ENCODE measurements around the gene RAMP2. TPM values are rescaled to one million over a fixed set of nuclear protein-coding genes. Genes with fewer than 3 reads are reported as not detected.
"Not testable (repeated sequence)": the region's sequence is repeated elsewhere in the genome, so short reads cannot be mapped to it uniquely, and the experiment has no call there.

Gene RAMP2, protein sequence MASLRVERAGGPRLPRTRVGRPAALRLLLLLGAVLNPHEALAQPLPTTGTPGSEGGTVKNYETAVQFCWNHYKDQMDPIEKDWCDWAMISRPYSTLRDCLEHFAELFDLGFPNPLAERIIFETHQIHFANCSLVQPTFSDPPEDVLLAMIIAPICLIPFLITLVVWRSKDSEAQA
- total RNA-seq, result not detected in 2 replicates

DNA sequence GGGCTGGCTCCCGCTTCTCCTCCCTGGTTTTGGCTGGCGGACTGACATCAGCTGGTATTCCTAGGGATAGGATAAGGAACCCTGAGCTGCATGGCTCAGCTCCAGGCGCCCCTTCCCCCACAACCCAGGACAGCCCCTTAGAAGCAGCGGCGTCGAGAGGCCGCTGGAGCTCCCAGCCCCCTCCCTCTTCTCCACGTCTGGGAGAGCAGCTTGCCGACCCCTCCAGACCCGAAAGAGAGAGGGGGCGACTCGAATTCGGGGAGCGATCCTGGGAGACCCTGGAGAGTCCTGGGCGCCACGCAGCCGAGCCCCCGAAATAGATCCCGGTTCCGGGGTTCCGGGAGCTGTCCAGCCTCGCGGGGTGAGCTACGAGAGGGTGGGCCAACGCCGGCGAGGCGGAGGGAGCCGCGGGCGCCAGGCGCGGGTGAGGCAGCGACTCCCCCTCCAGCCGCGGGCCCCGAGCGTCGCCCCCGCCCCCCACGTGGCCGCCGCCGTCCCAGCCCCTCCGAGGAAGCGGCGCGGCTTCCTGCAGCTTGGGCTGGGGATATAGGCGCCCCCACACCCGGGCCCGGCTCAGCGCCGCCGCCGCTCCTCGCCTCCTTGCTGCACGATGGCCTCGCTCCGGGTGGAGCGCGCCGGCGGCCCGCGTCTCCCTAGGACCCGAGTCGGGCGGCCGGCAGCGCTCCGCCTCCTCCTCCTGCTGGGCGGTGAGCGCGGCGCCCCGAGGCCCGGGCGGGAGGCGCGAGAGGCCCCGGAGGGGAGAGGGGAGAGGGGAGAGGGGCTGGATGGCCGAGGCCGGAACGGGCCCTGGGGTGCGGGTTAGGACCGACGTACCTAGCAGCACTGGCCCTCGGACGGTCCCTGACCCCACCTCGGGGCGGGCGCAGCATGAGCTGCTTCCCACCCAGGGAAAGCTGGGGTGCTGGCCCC is at the start of gene RAMP2:
TSS of gene RAMP2 (plus strand) at position 576 of the 930 bp plus-strand sequence. CDS start at position 611, 35 bp downstream.
- no peak for DNase-seq (ENCODE audit: low read depth)

DNA sequence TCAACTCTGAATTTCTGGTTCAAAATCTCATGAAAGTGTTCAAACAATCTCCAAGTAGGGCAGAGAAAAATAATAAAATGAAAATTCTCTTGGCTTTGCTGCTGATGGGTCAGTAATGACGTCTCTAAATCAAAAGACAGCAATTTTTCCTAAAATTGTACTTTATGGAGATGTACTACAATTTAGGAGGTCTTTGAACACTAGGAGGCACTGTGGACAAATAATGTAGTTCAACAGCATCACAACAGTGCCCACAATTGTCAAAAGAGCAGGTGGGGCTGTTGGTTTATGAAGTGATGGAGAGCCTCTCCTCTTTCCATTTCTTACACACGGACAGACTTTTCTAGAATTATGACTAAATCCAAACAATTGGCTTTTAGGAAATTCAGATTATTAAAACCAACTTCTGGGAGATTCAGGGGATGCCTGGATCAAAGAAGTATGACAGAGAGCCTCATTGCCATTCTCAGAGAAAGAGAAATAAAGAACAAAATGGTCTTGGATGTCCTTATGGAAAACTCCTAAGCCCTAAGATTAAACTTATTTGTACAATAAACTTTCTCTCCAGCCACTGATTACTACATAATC is 39.9 kb upstream of the RAMP2 start:
- DNase-seq (ENCODE audit: low read depth), result peak; percentile 74

DNA sequence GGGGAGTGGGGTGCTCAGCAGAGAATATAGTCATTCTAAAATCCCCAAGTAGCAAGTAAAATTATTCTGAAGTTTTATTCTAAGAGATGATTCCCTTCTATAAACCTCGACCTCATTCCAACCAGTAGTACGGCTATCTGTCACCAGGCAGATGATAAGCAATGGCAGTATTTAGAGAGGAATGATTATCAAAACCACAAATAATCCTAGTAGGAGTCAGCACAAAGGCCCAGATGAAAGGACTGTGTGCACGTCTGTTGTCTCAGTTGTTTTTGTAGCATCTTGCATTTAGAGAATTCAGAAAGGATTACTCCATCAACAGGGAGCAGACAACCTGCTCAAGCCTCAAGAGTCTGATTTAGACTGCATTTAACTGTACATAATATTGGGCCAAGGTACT is 37.4 kb upstream of the RAMP2 start:
- DNase-seq (ENCODE audit: low read depth), result no peak

DNA sequence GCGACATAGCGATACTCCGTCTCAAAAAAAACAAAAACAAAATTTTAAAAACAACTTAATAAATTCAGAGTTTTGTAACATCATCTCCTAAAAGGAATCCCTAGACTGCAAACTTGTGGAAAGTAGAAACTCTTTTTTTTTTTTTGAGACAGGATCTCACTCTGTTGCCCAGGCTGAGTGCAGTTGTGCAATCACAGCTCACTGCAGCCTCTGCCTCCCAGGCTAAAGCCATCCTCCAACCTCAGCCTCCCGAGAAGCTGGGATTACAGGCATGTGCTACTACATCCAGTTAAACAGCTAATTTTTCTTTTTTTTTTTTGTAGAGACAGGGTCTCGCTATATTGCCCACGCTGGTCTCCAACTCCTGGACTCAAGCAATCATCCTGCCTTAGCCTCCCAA is 35.9 kb upstream of the RAMP2 start:
- no peak for DNase-seq (ENCODE audit: low read depth)

DNA sequence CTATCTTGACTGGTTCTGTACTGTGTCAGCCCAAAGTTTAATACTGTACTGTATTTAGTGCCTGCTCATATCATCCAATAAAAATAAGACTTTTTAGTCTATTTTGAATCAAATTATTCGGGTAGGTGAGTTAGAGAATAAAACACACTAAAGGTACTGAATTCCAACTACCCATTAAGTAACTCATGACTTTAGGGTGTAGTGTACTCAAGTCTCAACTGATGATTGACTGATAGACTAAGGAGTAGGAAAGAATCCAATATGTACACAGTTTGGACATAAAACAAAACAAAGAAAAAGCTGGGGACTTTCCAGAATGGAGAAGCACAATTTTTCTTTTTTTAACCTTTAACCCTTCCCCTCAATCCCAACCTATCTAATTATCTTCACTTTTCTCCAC is 20.3 kb upstream of the RAMP2 start:
- DNase-seq (ENCODE audit: low read depth), result no peak

DNA sequence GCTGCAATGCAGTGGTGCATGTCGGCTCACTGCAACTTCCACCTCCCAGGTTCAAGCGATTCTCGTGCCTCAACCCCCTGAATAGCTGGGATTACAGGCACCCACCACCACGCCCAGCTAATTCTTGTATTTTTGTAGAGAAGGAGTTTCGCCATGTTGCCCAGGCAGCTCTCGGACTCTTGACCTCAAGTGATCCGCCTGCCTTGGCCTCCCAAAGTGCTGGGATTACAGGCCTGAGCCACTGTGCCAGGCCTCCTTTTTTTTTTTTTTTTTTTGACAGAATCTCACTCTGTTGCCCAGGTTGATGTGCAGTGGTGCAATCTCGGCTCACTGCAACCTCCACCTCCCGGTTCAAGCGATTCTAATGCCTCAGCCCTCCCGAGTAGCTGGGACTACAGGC is 18.1 kb upstream of the RAMP2 start:
- not testable (repeated sequence) for DNase-seq (ENCODE audit: low read depth)

DNA sequence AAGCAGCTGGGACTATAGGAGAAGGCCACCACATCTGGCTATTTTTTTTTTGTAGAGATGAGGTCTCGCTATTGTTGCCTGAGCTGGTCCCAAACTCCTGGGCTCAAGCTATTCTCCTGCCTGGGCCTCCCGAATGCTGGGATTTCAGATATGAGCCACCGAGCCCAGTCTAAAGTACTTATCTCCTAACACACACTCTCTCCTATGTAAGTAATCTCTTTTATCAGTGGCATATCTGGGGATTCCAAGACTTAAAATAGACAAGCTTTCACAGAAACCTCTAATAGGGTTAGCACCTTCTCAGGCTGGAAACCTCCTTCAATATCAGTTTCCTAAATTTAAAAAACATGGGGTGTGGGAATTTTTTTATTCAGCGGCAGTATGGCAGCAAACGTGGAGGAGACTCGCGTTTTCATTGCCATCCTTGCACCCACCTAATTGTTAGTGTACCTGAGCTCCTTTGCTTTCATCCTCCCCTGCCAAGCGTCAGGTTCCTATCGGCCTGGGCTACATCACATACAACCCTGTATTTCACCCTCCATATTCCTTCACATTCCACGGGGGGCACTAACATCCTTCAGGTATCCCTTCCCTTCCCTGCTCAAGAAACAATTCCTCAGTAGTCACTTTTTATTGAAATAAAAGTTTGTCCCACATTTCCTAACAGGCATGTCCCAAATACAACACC is 17.3 kb upstream of the RAMP2 start:
- DNase-seq (ENCODE audit: low read depth), result no peak

DNA sequence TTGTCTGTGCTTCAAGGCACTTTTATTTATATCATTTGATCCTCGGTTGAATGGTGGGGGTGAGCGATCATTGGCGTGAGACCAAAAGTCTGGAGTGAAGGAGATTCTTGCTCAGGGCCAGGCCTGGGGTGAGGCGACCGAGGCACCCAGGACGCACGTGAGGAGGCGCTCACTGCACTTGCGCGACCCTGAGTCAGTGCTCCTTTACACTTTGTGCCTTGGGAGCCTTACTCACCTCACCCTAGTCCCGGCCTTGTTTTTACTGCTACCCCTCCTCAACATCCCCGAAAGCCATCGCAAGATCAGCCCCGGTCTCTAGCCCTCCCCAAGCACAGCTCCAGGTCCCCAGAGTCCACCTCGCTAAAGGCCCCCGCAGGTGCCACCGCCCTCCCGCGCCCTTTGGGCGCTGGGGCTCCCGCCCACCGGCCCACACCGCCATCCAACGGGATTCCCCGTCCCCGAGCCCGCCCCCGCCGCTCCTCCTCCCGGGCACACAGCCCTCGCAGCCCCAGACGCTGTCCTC is 16.7 kb upstream of the RAMP2 start:
- peak; percentile 52 for DNase-seq (ENCODE audit: low read depth)

DNA sequence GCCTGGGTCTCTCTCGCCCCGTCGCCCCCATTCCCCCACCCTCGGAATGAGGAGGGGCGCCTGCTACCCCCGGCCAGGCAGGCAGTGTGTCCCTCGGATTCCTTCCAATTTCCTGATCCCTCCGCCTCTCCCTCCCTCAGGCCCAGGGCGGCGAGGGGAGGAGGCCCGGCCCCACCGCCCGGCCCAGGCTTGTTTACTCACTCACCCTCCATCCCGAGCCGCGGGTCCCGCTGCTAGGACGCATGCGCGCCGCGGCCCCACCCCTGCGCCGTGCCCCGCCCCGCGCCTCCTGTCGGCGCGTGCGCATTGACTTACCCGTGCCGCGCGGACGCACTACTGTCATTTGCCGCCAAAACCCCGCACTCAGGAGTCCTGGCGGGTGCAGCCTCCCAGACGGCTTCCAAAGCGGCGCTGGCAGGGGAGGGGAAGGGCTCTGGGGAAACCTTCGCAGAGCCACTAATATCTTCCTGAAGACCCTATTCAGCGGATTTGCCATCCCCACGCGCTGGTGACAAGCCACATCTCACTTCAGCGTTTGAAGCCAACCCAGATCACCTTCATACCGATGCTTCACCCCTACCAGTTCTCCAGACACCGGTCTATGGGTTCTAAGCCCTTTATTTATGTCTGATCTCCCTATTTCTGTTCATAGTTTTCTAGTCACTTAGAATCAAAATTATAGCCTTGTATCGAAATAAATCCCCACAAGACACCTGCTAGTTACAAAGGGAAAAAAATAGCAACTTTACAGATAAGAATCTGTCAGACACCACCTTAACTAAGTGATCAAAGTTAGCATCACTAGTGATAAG is 16.0 kb upstream of the RAMP2 start, which contains the start of gene EZH1:
TSS of gene EZH1 (minus strand) at position 235 of the 812 bp plus-strand sequence. CDS start 16,099 bp downstream, outside the sequence.
- peak; percentile 66 for DNase-seq (ENCODE audit: low read depth)

DNA sequence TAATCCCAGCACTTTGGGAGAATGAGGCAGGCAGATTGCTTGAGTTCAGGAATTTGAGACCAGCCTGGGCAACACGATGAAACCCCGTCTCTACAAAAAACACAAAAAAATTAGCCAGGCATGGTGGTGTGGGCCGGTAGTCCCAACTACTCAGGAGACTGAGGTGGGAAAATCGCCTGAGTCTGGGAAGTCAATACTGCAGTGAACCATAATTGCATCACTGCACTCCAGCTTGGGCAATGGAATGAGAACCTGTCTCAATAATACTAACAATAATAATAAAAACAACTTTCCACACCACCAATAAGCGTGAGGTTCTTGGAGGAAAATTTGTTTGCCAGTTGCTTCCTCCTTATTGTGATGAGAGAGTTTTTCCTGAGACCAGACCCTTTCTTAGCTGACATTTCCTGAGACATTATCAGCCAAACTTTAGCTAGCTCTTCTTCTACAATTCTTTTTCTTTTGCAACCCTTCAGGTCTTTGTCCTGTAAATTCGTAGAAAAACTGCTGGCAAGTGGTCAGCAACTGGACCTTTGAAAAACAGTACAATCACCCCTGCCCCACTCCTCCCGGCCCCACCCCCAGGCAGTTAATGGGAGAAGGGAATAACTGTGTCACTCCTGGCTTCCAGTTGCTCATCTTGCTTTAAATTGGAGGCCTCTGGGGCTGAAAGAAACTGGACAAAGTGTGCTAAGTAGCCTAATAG is 12.7 kb upstream of the RAMP2 start:
- DNase-seq (ENCODE audit: low read depth), result no peak

DNA sequence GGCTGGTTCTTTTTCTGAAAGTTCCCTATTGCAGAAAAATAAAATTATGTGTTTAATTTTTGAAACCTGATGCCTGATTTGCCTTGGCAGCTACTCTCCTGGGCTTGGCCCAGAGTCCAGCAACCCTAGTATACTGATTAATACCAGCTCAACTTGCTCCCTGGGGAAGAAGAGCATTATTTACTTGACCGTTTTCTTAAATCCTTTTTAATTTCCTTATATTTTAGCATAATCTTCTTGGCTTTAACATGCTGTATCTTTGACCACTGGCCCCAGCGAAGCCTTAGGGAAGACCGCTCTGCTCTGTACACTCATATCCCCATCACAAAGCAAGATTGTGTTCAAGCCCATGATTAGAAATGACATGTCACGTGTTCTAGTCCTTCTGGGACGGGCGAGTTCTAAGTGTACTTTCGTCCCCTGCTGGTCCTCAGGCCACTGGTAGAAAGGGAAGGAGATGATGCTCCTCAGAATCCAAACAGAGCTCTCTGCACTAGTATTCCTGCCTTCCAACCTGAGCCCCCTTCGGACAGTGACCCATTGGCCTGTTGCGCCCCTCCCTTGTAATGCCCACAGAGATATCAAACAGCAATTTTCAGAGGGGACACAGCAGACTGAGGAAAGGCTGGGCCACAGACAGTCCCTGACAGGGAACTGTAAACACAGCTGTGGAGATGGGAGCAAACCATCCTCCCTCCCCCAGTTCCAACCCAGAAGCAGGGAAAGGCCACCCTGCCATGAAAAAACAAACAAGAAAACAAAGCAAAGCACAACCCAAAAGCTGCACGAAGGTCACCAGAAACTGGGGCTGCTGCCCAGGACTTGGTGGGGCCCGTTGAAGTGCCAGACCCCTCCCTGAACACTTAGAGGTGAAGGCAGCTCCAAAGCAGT is 11.9 kb upstream of the RAMP2 start:
- no peak for DNase-seq (ENCODE audit: low read depth)

DNA sequence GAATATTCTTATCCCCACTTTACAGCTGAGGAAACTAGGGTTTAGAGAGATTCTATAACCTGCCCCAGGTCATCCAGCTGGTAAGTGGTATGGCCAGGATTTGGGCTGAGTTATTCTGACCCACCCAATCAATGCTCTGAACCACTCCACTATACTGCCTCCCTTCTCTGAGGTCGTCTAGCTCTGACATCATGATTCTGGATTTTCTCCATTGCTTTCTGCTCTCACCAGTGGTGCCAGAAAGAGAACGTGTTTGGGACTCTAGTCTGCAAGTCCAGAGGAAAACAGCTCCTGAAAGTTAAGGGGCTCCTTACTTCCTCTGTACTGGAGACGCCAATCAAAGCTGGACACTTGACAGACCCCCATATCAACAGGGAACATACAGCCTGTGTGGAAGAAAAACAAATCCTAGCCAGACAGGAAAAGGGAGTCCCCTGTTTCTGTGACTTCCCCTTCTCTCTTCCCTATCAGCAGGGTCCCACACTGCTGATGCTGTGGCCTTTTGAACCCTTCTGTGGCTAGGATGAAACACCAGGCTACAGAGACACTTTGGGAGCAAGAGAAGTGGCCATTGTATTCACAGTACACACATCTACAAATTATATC is 10.2 kb upstream of the RAMP2 start:
- DNase-seq (ENCODE audit: low read depth), result no peak

DNA sequence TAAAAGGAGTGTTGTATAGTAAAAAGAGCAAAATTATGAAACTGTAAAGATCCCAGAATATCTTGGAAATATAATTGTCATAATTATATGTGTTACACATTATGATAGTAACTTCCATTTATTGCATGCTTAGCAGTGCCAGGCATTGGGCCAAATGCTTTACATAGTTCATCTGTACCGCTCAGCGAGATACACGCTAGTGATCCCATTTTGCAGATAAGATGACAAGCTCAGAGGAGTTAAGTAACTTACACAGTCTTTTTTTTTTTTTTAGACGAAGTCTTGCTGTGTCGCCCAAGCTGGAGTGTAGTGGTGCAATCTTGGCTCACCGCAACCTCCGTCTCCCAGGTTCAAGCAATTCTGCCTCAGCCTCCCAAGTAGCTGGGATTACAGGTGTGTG is 9.4 kb upstream of the RAMP2 start:
- DNase-seq (ENCODE audit: low read depth), result no peak

DNA sequence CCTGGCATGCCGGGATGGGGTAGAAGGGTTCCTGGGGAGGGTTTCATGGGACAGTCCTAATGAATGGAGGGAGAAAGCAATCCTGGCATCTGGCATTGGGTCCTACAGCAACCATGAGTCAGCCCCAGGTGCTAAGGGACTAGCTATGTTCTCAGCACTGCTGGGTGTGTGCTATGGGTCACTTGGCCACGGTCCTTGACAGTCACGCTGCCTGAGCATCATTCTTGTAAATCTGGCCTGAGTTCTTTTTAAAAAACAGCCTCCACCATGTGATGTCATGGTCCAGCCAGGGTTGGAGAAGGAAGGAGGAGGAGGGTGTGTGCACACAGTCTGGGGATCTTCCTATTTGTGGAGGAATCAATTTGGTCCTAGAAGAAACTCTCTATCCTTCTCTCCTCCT is 6.2 kb upstream of the RAMP2 start:
- peak; percentile 92 for DNase-seq (ENCODE audit: low read depth)

DNA sequence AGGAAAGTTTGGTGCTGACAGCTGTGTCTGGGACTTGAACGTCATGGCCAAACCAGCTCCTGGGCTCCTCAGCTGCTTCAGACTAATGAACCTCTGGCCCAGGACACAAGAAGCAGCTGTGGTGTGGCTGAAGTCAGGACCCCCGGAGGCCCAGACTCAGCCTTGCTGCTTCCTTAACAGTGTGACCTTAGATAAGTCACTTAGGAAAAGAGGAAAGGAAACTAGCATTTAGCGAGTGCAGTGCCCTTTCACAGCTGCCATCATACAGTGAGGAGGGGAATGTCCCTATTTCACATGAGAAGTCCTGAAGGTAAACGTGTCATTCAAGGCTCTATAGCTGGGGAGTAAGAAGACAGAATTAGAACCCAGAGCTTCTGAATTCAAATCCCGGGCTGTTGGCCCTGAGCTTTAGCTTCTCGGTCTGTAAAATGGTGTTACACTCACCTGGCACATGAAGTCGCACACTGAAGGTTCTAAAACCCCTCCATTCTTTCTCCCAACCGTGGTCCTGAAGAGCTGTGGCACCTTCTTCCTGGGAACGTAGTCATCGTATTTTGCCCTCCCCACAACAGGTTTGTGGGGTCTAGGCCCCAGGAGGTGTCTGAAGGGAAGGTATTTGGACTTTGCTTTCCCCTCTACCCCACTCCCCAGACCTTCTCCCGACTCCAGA is 910 bp upstream of the RAMP2 start:
- DNase-seq (ENCODE audit: low read depth), result no peak

DNA sequence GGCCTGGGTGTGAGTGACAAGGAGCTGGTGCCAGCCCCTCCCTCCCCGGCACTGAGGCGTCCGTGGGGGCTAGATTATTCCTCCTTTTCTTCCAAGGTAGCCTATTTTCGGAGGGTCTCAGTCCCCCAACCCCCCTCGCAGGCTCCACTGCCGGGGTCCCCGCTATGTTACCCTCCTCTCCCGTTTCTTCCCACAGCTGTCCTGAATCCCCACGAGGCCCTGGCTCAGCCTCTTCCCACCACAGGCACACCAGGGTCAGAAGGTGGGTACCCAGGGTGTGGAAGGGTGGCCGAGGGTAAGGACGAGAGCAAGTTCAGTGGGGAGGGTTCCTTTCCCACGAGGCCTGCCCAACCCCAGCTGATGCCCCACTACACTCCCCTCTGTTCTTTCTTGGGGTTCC is 611 bp downstream of the RAMP2 start:
- DNase-seq (ENCODE audit: low read depth), result no peak

DNA sequence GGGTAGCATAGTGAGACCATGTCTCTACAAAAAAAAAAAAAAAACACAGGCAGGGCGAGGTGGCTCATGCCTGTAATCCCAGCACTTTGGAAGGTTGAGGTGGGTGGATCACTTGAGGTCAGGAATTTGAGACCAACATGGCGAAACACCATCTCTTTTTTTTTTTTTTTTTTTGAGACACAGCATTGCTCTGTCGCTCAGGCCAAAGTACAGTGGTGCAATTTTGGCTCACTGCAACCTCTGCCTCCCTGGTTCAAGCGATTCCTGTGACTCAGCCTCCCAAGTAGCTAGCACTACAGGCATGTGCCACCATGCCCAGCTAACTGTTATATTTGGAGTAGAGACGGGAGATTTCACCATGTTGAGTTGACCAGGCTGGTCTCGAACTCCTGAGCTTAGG is 5.1 kb downstream of the RAMP2 start:
- DNase-seq (ENCODE audit: low read depth), result peak; percentile 32

DNA sequence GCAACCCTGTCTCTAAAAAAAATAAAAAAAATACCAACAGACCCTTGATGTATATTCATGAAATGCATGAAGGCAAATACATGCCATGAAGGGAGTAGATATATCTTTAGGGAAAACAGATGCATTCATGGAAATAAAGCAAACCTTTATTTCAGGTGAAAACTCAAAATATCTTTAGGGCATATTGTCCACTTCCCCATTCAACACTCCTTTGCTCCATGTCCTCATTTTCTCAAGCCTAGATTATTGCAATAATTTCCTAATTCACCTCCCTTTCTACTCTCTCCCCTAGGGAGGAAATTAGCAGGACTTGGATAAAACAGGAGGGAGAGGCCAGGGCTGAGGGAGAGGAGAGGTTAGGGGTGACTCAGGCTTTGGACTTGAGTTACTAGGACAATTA is 6.5 kb downstream of the RAMP2 start:
- no peak for DNase-seq (ENCODE audit: low read depth)
